ENCODE data around the gene PFDN1.

PFDN1 gene

DNA sequence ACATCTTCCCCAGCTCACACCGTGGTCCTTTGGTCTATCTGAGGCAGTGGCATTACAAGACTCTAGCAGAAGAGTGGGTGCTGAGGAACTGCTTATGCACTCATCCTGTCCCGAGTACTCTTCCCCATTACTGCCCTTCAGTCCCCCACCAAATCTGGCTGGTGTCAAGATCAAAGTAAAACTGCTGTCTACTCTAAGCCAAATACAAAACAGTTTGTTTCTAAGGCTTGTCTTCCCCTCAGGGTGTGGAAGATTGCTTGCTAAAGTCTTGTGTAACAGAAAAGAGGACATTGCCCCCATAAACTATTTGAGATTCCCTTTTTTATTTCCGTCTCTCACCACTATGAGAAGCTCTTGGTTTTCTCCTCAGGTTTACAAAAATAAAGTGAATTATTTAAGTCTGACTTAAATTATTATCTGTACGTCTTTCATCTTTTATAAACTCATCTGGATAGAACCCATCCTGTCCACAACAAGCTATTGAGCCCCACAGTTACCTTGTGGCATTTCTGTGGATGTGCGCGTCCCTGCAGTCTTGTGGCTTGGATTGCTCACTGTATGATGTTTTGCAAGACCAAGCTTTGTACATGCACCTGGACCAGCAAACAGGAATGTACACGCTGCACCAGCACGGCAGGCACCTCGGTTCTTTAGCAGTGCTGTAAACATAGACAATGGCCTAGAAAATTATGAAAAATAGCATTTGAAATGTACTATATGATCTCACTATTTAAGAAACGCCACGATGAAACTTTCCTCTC, 66.9 kb downstream of the PFDN1 start:
- DNase-seq = no peak

DNA sequence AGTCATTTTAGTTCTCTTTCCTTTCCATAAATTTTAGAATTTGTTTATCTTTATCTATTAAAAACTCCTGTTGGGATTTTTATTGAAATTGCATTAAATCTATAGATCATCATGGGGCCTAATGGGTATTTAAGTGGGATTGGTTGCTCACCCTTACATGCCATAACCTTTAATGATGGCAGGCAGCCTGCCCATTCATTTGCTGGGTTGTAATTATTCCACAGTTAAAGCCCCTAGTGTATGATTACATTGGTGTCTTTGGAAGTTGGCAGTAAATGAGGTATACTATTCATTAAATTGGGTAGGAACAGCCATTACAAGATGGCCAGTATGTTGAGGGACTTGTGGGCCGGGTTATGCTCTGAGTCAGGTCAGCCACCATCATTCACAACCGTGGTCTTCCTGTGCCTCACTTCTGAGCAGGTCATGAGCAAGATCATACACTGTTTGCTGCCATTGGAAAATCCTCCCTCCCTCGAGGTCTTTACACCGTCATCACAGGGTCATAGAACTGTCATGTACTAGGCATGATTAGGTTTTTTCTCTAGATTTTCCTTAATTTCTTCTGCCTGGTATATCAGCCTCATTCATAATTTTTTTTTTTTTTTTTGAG, 68.4 kb downstream of the PFDN1 start:
- no peak for DNase-seq

DNA sequence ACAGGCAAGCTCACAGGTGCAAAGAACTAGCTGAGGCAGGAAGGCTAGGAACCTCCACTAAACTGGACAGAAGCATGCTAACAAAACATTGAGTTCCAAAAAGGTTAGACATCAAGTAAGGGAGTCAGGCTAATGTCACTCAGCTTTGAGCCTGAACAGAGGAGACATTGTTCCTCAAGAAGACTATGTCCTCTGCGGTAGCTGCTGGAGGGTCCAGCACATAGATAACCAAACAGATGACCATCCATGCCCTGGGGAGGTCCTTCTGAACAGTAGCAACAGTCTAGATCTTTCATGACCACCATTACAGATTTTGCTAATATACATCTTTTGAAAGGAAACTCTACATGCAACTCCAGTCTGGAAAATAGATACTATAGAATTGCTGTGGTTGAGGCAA, 70.2 kb downstream of the PFDN1 start:
- no peak for DNase-seq

DNA sequence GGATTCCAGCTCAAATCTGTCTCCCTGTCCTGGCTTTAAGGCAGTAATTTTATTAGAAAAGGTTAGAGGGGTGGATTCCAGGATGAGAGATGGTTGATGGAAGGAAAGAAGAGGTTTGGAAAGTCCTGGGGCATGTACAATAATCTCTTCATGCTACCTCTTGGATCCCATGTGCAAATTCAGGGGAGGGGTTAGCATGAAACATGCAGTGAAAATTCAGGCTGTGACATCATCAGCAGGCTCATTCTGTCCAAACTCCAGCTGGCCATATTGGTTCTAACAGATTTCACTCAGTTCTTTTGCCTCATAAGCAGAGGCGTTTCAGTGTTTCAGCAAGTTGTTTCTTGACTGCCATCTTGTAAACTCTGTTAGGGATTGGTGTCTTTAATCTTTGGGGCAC, 72.5 kb downstream of the PFDN1 start:
- no peak for DNase-seq

DNA sequence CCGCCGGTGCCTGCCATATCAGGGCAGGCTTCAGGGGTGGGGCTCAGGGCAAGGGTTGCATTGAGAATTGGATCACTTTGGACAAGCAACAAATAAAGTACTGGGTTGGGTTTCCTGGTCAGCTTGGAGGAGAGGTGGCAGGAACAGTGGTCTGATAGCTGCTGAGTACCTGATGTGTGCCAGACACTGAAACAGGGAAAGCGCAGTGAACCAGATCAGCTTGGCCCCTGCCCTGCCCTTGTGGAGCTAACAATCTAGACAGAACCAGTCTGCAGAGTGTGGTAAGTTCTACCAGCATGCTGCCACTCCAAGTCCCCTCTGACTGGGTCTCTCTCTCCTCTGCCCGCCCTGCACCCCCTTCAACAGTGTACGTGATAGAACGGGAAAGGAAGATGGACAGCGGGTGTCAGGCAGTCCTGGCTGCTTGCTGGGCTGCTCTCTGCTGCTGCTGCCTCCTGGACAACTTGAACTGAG, 74.5 kb downstream of the PFDN1 start:
- DNase-seq = no peak

DNA sequence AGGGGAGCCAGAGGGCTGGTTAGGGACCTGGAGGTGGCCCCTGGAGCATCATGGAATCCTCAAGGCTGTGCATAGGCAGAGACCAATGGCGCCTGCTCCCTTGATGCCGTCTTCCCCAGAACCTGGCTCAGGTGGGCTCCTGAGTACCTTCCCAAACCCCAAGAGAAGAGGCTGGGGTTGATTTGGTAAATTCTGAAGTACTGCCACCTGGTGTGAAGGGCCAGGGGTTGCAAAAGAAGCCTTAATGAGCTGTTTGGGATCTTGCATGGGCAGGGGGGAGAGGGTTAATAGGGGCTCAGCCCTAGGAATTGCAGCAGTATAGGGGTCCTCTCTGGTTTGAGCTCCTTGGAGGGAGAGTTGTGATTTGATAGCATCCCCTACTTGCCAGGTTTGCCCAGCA, 75.9 kb downstream of the PFDN1 start:
- DNase-seq = no peak

DNA sequence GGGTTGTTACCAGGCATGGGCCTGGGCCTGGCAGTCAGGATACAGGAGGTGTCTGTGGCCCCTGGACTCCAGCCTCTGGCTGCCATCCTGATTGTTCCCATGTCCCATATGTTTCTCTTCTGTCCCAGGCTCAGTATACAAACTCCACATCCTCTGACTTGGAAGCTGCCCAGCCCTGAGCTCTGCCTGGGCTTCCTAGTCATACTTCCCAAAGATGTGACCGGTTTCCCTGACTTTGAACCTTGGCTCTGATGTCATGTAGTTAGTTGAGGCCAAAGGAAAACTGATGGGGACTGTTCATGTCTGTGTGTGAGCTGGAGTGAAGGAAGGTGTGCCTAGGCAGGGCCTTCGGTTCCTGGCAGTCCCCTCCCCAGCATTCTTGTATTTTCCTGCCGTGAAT, 77.5 kb downstream of the PFDN1 start:
- no peak for DNase-seq

DNA sequence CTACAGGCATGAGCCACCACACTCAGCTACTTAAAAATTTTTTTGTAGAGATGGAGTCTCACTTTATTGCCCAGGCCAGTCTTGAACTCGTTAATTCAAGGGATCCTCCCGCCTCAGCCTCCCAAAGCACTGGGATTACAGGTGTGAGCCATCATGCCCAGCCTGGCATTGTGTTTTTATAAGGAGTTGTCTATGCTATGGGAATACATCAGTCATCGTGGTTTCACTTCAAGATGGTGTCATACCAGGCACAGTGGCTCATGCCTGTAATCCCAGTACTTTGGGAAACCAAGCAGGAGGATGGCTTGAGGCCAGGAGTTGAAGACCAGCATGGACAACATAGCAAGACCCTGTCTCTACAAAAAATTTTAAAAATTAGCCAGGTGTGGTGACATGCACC, 78.2 kb downstream of the PFDN1 start:
- DNase-seq = no peak

DNA sequence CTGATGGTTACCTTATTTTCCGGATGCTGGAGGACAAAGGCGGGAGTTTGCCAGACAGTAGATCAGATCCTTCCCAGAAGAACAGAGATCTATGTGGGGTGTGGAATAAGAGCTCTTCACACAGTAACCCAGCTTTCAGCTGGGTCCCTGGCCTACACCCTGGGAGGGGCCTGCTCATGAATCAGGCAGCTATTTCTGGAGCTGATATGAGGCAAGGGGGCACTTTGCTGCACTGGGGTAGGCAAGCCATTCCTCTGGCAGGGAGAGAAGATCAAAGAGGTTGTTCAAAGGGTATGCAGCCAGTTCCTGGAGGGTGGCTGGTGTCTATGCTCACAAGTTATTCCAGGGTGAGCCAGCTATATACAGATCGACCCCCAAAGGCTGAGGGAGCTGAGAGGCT, 79.3 kb downstream of the PFDN1 start:
- DNase-seq = no peak

DNA sequence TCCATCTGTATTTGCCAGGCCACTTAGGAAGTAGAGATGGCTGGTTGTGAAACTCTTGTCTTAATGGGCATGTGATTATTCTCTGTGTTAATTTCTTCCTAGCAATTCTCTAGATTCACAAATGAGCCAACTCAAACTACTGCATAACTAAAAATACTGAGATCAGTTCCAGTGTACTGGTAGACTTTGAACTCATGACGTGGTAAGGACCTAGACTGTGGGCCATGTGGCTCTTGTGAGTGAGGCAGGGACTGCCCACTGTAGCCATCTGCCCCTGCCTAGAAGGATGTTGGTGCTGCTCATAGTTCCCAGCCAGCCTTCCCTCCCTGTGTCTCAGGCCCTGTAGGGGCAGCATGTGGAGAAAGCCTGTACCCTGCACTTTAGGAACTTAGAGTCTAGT, 80.5 kb downstream of the PFDN1 start:
- no peak for DNase-seq

DNA sequence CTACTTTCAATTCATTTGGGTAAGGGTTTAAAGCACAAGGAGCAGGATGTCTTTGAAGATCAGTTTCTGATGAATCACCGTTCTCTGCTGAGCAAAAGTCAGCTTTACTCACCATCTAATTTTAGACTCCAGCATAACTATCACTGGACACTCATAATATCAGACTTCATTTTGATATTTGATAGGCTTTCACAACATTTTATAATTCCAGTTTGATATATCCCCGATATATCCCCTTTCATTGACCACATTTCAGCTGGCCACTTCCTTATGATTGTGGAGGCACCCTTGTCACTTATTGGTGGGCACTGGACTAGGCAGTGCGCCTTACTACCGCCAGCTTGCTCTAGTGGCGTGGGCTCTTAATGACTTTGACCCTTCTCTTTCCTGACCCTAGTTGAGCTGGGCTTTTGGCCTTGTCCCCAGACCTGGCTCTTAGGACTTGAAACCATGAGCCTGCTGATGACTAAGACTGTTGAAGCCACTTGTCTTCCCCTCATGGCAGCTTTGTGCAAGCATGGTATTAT, 81.1 kb downstream of the PFDN1 start:
- no peak for DNase-seq

DNA sequence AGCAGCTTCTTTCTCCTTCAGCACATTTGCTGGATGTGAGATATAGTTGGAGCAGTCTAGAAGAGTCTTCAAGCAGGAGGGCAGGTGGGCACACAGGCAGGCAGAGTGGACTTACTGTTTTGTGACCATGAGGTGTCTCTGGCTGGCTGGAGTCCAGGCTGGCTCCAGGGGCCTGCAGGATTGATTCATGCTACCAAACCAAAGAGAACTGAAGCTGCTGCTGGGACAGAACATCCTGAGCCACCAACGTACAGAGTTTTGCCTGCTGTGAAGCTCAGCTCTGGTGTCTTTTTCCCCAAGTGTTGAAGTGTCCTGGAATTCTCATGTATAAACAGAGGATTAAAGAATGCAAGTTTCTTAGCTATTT, 82.2 kb downstream of the PFDN1 start:
- DNase-seq = no peak

DNA sequence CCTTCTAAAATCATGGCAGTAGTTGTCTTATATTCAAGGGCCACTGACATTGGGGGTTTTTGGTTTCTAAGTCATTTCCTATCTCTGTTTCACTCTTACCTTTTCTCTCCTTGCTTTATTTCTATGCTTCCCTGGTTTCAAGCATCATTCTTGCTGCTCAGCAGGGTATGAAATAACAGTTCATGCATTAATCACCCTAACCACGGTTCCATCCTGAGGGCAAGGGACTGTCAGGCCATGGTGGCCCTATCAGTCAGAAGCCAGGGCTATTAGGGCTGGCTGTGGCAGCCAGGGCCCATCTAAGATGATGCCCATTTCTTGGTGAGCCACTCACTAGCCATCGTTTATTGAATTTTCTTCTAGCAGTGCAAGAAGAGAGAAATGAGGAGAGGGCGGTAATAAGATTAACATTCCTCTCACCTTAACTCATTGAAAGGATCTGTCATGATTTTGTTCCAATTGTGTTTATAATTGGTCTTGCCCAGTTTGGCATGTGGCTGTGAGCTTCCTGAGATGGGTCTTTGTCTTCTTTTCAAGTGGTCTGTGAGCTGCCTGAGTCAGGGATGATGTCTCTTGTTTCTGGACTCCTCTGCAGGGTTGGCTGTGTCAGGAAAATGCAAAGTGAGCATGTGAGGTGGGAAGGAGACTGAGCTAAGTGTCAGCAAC, 82.7 kb downstream of the PFDN1 start:
- no peak for DNase-seq

DNA sequence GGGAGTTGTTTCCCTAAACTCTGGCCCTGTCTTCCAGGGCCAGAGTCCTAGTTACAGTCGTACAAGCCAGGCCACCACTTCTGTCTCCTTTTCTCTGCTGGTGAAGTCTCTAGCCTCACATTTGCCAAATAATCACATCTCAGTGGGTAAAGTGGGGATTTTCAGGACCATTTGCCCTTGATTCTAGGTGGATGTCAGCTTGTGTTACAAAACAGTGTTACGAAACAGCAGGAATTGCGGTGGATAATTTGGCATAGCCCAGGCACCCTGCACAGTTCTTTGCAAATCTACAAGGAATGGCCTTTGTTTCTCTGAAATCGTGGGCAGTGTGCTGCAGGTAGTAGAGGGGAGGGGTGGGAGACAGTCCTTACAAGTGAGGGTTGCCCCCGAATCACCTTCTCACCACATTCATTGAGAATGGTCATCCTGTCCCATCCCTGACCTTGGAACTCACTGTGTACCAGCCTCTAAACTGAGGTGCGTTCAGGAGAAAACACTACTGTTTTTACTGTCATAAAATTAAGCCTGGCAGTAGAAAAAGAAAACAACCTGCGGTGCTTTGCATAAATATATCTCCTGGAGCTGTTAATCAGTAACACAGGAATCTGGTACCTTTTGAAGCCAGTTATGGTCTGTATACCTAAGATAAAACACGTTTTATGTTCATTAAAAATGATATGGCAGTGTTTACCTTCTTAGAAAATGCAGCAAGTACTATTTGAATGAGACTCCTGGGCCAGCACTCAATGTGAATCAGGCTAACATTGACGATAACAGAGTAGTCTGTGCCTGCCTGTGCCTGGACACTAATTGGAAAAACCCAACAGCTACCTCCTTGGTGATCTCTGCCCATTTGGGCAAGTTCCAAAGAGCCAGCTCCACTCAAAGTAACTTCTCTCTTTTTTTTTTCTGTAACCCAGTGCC, 83.6 kb downstream of the PFDN1 start:
- no peak for DNase-seq

DNA sequence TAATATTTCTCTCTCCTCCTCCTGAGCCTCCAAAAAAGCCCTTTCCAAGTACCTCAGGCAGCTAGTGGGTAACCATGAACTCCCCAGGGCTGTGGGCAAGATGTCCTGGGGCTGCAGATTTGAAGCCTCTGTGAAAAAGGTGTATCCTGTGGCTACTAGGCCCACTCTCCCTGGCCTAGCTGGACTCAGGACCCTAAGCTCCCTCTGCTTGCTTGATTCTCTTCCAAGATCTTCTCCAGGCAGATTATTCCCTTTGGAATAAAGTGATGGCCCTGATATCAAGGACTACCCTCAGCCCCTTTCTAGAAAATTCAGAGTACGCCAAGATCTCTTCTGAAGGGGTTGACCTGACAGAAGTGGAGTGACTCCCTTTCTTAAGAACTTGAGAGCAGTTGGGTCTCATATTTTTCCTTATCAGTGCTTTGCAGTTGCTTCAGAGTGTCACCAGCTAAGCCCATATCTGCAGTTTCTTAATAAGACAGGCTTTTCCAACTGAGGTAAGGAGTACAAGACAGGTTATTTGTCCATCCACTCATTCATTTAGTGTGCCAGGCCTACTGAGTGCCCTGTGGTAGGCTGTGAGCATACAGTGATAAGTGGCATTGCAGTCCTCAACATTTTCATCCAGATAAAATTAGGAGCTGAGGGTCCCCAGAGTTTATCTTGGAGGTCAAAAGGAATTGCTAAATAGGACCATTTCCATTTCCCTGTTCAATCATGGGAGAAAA, 85.4 kb downstream of the PFDN1 start:
- DNase-seq = no peak

DNA sequence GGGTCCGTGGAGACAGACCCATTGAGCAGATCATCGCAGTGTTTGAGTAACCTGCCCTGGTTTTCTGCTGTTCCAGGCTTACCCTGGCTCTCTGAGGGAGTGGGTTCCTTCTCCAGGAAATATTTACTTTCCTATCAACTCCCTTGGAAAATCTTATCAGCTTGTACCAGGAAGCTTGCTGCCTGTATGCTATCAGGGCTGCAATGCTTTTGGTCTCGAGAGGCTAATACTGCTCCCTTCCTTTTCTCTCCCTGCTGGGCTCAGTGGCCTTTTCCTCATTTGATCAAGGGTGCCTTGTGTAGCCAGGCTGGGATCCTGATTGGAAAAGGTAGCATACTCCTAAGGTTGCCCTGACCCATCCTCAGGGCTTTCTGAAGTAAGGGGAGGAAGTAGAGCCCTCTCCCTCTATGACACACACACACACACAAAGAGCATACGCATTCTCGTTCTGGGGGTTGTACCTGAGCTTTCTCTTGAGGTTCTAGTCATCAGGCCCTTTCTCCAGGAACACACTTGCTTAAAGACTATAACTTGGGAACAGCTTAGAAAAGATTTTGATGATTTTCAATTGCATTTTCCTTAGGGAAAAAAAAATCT, 86.3 kb downstream of the PFDN1 start:
- no peak for DNase-seq

DNA sequence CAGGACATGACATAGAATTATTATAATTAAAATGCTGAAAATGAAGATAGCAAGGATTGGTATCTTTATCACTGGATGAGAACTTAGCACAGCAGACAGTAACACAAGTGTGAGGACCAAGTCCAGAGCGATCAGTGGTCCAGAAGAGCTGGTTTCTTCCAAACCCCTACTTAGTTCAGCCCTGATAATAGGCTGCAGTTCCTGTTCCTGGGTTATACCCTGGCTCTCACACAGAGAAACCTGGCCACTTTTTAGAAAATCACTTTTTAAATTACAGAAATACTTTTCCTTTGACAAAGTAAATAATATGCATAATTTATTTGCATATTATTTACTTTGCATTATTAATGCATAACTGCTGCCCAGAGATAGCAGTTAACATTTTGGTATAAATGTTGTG, 87.6 kb downstream of the PFDN1 start:
- no peak for DNase-seq

DNA sequence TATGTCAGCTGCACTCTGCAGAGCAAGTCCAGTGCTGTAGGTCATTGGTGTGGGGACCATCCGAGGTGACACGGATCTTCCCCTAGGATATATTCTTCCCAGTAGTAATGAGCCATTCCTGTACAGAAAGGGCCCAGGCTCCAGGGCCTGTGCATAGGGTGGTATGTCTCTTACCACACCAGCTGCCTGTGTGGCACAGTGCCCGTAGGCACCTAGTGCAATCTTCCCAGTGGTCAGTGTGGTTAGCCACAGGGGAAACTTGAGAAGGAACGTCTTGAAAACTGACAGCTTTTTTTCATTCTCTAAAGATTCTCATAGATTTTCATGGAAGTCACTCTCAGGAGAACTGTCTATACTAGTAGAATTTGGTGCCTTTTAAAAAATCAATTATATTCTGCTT, 88.1 kb downstream of the PFDN1 start:
- DNase-seq = peak; percentile 22

DNA sequence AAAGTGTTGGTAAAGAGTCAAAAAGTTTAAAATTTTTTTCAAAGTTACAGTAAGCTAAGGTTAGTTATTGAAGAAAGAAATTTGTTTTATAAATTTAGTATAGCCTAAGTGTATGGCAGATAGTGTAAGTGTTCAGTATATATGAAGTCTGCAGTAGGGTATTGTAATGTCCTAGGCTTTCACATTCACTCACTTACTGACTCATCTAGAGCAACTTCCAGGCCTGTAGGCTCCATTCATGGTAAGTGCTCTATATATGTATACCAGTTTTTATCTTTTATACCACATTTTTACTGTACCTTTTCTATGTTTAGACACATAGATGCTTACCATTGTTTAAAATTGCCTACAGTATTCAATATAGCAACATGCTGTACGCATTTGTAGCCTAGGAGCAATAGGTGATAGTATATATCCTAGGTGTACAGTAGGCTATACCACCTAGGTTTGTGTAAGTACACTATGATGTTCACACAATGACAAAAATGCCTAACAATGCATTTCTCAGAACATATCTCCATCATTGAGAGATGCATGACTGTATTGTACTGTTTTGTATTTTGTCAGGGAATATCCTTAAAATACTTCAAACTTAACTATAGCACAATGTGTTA, 89.4 kb downstream of the PFDN1 start:
- DNase-seq = no peak

DNA sequence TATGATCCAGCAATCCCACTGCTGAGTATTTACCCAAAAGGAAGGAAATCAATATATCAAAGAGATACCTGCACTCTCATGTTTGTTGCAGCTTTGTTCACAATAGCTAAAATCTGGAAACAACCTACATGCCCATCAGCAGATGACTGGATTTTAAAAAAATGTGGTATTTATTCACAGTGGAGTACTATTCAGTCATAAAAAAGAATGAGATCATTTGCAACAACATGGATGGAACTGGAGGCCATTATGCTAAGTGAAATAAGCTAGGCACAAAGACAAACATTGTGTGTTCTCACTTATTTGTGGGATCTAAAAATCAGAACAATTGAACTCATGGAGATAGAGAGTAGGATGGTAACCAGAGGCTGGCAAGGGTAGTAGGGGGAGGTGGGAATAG, 94.8 kb downstream of the PFDN1 start:
- no peak for DNase-seq

DNA sequence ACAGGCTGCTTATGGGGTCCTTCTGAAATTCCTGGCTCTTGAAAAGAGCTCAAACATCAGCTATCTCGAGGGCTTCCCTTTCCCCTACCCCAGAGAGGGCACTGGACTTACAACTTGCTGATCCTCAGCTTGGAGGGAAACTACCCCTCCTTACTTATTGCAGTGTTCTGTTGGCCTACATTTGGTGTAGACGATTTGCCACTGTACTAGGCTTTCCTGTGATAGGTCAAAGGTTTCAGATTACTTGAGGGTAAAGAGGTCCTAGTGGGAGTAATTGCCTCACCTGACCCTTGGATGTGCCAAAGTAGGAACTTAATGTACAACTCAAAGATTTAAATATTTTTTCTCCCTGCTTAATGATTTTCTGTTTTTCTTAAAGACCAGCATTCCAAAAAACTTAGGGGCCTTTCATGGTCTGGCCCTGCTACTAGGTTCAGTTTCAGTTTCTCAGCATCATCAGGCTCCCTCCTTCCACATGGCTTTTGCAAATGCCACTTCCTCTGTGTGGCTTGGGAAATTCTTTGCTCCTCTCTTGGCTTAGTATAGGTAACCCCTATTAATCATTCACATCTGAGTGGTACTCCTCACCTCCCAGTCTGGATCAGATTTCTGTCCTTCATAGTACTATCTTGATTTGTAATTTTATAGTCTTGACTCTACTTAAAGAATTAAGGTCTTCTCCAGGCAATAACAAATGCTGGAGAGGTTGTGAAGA, 95.5 kb downstream of the PFDN1 start:
- no peak for DNase-seq

All from CD4-positive, alpha-beta T cell treated with Interleukin-10 for 1 hour (primary cell).